ENCODE measurements around the gene AP2B1. TPM values are rescaled to one million over a fixed set of nuclear protein-coding genes. Genes with fewer than 3 reads are reported as not detected.
A peak's percentile ranks its signal among the peaks of the same experiment; 100 is the strongest.
"Not testable (repeated sequence)": the region's sequence is repeated elsewhere in the genome, so short reads cannot be mapped to it uniquely, and the experiment has no call there.

The AP2B1 gene
- total and polyA plus RNA-seq, 5 donors, result 39.7 to 144 (median 132) TPM

DNA sequence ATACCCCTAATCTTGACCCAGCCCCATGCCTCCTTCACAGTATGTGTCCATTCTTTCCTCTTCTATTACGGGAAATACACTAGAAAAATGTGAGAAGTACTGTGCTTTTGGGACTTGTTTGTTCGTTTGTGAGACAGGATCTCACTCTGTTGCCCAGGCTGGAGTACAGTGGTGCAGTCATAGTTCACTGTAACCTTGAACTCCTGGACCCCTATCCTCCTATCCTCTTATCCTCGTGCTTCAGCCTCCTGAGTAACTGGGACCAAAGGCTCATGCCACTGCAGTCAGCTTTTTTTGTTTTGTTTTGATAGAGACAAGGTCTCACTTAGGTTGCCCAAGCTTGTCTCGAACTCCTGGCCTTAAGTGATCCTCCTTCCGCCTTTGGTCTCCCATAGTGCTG is 114.4 kb downstream of the AP2B1 start:
- H3K27me3 ChIP-seq (ENCODE audit: control insufficient read depth, insufficient read depth), result no peaks in the 10 kb centered on the region
- H3K9me3 ChIP-seq (ENCODE audit: control insufficient read depth, low read length), result no peaks in the 10 kb centered on the region
- H3K27ac ChIP-seq (ENCODE audit: low read length), result no peak overlapping the region
- DNase-seq (no peak), ATAC-seq (no peak)
- H3K4me3 ChIP-seq (ENCODE audit: low read length), result no peak overlapping the region
- intact Hi-C loops (cut with DNase I), result no loop called here
- WGBS, result 93% methylated on average over 5 of the region's 5 CpGs
- H3K4me1 ChIP-seq (ENCODE audit: control insufficient read depth, insufficient read depth, low read length), result peaks cover 1% of the 10 kb centered on the region

DNA sequence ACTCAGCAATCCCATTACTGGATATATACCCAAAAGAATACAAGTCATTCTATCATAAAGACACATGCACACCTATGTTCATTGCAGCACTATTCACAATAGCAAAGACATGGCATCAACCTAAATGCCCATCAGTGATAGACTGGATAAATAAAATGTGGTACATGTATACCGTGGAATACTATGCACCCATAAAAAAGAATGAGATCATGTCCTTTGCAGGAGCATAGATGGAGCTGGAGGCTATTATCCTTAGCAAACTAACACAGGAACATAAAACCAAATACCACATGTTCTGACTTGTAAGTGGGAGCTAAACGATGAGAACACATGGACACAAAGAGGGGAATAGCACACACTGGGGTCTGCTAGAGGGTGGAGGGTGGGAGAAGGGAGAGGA is 116.2 kb downstream of the AP2B1 start:
- H3K9me3 ChIP-seq (ENCODE audit: control insufficient read depth, low read length); H3K4me1 ChIP-seq (ENCODE audit: control insufficient read depth, insufficient read depth, low read length); H3K4me3 ChIP-seq (ENCODE audit: low read length); intact Hi-C loops (cut with DNase I); H3K27me3 ChIP-seq (ENCODE audit: control insufficient read depth, insufficient read depth); DNase-seq; ATAC-seq; H3K27ac ChIP-seq (ENCODE audit: low read length): not testable (repeated sequence)
- over 99% methylated on average over 2 of the region's 2 CpGs for WGBS

DNA sequence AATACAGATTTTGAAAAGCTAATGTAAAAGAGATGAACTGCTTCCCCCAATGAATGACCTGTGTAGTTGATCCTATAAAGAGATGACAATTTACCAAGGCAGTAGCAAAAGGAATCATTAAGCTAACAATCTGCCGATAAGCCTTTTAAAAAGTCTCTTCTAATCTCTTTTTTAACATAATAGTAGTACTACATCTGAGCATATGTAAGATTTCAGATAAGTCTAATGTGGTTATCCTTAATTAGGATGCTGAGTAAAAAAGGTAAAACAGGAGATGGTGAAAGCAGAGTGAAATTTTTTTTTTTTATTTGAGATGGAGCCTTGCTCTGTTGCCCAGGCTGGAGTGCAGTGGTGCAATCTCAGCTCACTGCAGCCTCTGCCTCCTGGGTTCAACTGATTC is 118.1 kb downstream of the AP2B1 start:
- H3K27me3 ChIP-seq (ENCODE audit: control insufficient read depth, insufficient read depth), result no peaks in the 10 kb centered on the region
- no peak for DNase-seq
- 98% methylated on average over 1 of the region's 1 CpG for WGBS
- H3K4me3 ChIP-seq (ENCODE audit: low read length), result no peak overlapping the region
- H3K27ac ChIP-seq (ENCODE audit: low read length), result no peak overlapping the region
- intact Hi-C loops (cut with DNase I), result no loop called here
- no peaks in the 10 kb centered on the region for H3K9me3 ChIP-seq (ENCODE audit: control insufficient read depth, low read length)
- peaks cover 5% of the 10 kb centered on the region for H3K4me1 ChIP-seq (ENCODE audit: control insufficient read depth, insufficient read depth, low read length)
- no peak for ATAC-seq

DNA sequence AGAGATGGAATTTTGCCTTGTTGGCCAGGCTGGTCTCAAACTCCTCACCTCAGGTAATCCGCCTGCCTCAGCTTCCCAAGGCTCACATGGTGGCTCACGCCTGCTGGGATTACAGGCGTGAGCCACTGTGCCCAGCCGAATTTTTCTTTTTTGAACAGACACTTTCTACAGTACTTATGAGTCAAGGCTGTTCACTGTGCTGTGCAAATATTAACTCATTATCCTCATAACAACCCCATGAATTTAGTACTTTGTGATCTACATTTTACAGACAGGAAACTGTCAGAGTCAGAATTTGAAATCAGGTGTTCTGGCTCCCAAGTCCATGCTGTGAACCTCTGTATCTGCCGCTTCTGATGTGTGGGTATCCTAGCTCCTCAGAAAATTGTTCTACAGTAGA is 118.6 kb downstream of the AP2B1 start:
- intact Hi-C loops (cut with DNase I), result no loop called here
- H3K27me3 ChIP-seq (ENCODE audit: control insufficient read depth, insufficient read depth), result no peaks in the 10 kb centered on the region
- DNase-seq, result no peak
- peaks cover 5% of the 10 kb centered on the region for H3K4me1 ChIP-seq (ENCODE audit: control insufficient read depth, insufficient read depth, low read length)
- WGBS, result 94% methylated on average over 5 of the region's 5 CpGs
- no peaks in the 10 kb centered on the region for H3K9me3 ChIP-seq (ENCODE audit: control insufficient read depth, low read length)
- H3K27ac ChIP-seq (ENCODE audit: low read length), result no peak overlapping the region
- ATAC-seq, result no peak
- H3K4me3 ChIP-seq (ENCODE audit: low read length), result no peak overlapping the region

DNA sequence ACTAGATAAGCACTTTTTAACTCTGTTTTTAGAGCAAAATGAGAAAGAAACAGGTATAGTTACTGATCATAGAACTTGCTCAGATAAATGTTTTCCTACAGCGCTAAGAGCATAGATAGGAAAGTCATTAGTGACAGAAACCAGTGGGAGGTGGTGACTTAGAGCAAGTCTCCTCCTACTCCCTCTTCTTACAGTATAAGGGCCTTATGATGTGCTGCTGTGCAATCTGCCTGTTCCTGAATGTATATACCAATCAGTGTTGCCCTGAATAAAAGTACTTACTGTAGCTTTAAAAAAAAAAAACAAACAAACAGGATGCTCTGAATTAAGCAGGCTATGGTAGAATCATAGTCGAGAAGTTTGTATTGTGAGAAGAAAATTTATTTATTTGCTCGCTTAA is 121.0 kb downstream of the AP2B1 start:
- intact Hi-C loops (cut with DNase I), result no loop called here
- 63% methylated on average over 3 of the region's 3 CpGs for WGBS
- Histone ChIP-seq H3K4me3 (ENCODE audit: low read length) (no peak overlapping the region), H3K4me1 (ENCODE audit: control insufficient read depth, insufficient read depth, low read length) (peaks cover 6% of the 10 kb centered on the region), H3K27me3 (ENCODE audit: control insufficient read depth, insufficient read depth) (no peaks in the 10 kb centered on the region), H3K27ac (ENCODE audit: low read length) (no peak overlapping the region), H3K9me3 (ENCODE audit: control insufficient read depth, low read length) (no peaks in the 10 kb centered on the region)
- DNase-seq (no peak), ATAC-seq (no peak)

DNA sequence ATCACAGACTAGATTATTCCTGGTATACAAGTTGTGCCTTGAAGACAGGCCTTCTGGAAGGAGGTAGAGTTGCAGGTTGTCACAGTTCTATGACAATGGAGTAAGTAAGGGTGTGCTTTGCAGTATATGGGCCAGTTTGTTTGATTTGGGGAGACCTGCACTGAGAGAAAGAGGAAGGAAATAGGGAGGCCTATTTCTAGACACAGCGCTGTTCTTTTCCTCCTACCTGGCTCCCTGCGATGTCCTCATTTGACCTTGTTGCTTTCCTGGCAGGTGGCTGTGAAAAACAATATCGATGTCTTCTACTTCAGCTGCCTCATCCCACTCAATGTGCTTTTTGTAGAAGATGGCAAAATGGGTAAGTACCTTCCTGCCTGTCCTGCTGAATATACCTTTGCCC is 121.8 kb downstream of the AP2B1 start:
- intact Hi-C loops (cut with DNase I), result no loop called here
- H3K27me3 ChIP-seq (ENCODE audit: control insufficient read depth, insufficient read depth), result no peaks in the 10 kb centered on the region
- no peaks in the 10 kb centered on the region for H3K9me3 ChIP-seq (ENCODE audit: control insufficient read depth, low read length)
- no peak overlapping the region for H3K4me3 ChIP-seq (ENCODE audit: low read length)
- no peak for ATAC-seq
- DNase-seq, result no peak
- WGBS, result 57% methylated on average over 3 of the region's 3 CpGs
- H3K27ac ChIP-seq (ENCODE audit: low read length), result no peak overlapping the region
- peaks cover 9% of the 10 kb centered on the region for H3K4me1 ChIP-seq (ENCODE audit: control insufficient read depth, insufficient read depth, low read length)

DNA sequence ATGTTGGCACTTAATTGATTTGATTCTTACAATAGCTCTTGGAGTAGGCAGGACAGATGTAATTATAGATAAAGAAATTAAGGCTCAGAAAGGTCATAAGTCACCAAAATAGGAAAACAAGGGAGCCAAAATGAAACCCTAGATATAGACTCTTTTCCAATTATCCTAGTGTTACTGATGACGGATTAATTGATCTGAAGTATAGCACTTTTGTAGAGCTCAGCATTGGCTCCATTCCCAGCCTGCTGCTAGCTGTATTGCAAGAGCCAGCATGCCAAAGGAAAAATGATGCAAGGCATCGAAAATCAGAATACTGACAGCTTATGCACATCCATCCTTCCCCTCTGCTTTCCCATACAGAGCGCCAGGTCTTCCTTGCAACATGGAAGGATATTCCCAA is 122.8 kb downstream of the AP2B1 start:
- WGBS, result 67% methylated on average over 3 of the region's 3 CpGs
- no peak for DNase-seq
- no peak overlapping the region for H3K27ac ChIP-seq (ENCODE audit: low read length)

DNA sequence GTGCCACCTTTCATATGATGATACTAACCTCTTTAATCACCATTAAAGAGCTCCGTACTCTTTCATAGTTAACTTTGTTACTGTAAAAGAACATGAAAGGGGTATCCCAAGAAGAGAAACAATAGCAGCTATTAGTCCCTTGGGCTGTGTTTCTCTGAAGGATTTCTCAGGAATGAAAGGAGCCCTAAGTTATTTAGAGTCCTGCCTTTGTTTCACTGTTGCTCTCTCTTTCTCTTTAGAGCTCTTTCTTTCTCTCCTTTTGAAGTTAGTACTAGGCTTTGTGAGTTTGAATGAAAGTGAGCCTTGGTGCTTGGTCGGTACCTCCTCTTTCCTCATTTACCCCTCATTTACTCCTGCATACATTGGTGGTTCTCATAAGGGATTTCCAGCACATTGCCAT is 123.8 kb downstream of the AP2B1 start:
- no peak for ATAC-seq
- Histone ChIP-seq H3K4me3 (ENCODE audit: low read length) (no peak overlapping the region), H3K27me3 (ENCODE audit: control insufficient read depth, insufficient read depth) (no peaks in the 10 kb centered on the region), H3K9me3 (ENCODE audit: control insufficient read depth, low read length) (no peaks in the 10 kb centered on the region), H3K27ac (ENCODE audit: low read length) (no peak overlapping the region), H3K4me1 (ENCODE audit: control insufficient read depth, insufficient read depth, low read length) (peaks cover 12% of the 10 kb centered on the region)
- DNase-seq, result no peak
- intact Hi-C loops (cut with DNase I), result no loop called here
- 93% methylated on average over 2 of the region's 2 CpGs for WGBS

More for the DNA sequence above, 122.8 kb downstream of the AP2B1 start:
- ATAC-seq, result no peak
- no peaks in the 10 kb centered on the region for H3K27me3 ChIP-seq (ENCODE audit: control insufficient read depth, insufficient read depth)
- intact Hi-C loops (cut with DNase I), result no loop called here
- no peaks in the 10 kb centered on the region for H3K9me3 ChIP-seq (ENCODE audit: control insufficient read depth, low read length)
- H3K4me3 ChIP-seq (ENCODE audit: low read length), result no peak overlapping the region
- H3K4me1 ChIP-seq (ENCODE audit: control insufficient read depth, insufficient read depth, low read length), result peaks cover 9% of the 10 kb centered on the region

DNA sequence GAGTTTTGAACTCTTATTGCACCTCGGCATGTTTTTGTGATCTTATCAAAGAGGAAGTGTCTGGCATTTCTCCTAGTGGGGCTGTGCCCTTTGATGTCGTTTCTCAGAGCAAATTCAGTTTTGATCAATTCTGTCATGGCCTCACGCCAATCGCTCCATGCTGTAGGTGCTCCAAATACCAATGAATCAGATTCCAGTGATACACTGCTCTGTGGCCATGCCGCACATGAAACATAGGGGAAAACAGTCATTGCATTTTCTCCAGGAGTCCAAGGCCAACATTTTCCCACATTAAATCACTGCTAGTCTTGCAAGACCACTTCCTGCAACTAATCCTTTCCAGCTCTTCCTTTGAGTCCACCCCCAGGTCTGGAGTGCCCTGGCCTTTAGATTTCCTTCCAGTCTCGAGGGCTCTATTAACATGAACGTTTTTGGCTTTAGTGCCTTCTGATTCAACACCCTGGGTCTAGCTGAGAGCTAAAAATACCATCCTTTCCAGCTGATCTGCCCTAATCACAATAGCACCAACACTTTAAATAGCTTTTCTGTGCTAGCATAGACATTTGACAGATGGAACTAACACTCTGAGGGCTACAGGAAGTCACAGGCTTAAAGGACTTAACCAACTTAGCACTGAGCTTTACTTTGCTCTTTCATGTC is 126.1 kb downstream of the AP2B1 start:
- no peak for DNase-seq

DNA sequence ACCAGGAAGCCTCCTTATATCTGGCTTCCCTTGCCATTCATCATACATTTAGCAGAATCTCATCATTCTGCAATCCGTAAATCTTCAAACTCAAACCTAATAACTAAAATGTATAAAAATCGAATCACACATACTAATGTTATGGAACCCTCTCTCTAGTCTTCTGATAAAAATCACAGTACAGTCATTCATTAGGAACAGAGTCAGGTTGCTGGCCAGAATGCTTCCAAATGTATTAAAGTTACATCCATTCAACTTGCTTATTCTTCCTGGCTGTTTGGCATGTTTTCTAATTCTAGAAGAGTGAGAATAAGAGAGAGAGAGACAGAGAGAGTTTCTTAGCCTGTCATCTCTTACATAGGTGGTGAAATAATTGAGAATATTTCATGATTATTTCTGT is 127.9 kb downstream of the AP2B1 start:
- peaks cover 9% of the 10 kb centered on the region for H3K4me1 ChIP-seq (ENCODE audit: control insufficient read depth, insufficient read depth, low read length)
- H3K9me3 ChIP-seq (ENCODE audit: control insufficient read depth, low read length), result no peaks in the 10 kb centered on the region
- H3K27ac ChIP-seq (ENCODE audit: low read length), result no peak overlapping the region
- H3K27me3 ChIP-seq (ENCODE audit: control insufficient read depth, insufficient read depth), result no peaks in the 10 kb centered on the region
- no peak overlapping the region for H3K4me3 ChIP-seq (ENCODE audit: low read length)
- 88% methylated on average over 2 of the region's 2 CpGs for WGBS
- intact Hi-C loops (cut with DNase I), result no loop called here
- no peak for ATAC-seq
- no peak for DNase-seq

More for the DNA sequence above, 126.1 kb downstream of the AP2B1 start:
- H3K27me3 ChIP-seq (ENCODE audit: control insufficient read depth, insufficient read depth), result no peaks in the 10 kb centered on the region
- no peaks in the 10 kb centered on the region for H3K9me3 ChIP-seq (ENCODE audit: control insufficient read depth, low read length)
- peak; percentile 89 to 94 for ATAC-seq
- intact Hi-C loops (cut with DNase I), result no loop called here
- H3K27ac ChIP-seq (ENCODE audit: low read length), result peak overlapping the region; percentile 97
- WGBS, result 17% methylated on average over 7 of the region's 7 CpGs
- no peak overlapping the region for H3K4me3 ChIP-seq (ENCODE audit: low read length)
- peaks cover 12% of the 10 kb centered on the region for H3K4me1 ChIP-seq (ENCODE audit: control insufficient read depth, insufficient read depth, low read length)

DNA sequence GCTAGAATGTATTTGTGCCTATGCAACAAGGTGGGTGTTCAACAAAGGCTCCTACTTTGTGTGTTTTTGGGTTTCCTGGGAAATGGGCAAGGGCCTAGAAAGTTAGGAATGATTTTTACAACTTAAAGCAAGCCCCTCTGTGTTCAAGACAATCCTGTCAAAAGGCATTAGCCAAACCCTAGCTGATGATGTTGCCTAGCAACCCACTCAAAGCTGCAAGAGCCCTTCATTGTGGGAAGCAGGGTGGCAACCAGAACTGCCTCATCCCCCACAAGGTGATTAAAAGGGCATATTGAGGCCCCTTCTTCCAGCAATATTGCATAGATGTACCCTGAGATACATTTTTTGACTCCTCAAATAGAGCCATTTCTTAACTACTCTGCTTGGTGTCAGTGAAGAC is 128.3 kb downstream of the AP2B1 start:
- Histone ChIP-seq H3K9me3 (ENCODE audit: control insufficient read depth, low read length) (no peaks in the 10 kb centered on the region), H3K4me3 (ENCODE audit: low read length) (no peak overlapping the region), H3K4me1 (ENCODE audit: control insufficient read depth, insufficient read depth, low read length) (peaks cover 9% of the 10 kb centered on the region), H3K27me3 (ENCODE audit: control insufficient read depth, insufficient read depth) (no peaks in the 10 kb centered on the region), H3K27ac (ENCODE audit: low read length) (peak overlapping the region; percentile 70)
- ATAC-seq (no peak), DNase-seq (no peak)
- intact Hi-C loops (cut with DNase I), result no loop called here

DNA sequence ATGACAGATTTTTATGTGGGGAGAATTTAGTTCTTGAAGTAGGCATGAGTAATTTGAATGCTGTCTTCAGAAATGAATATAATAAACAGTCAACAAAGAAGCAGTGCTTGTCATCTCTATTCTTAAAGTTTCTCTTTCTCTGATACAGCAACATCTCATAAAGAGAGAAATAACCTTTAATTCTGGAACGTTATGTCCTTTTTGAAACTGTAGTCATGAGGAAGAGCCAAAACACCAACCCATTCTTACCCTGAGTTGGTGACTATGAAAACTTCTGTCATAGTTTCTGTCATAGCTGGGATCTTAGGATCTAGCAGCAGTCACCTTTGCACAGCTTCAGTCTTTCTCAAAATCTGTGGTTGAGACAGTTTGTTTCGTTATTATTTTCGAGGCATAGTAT is 129.1 kb downstream of the AP2B1 start:
- 85% methylated on average over 3 of the region's 3 CpGs for WGBS
- DNase-seq (no peak), ATAC-seq (no peak)
- H3K27me3 ChIP-seq (ENCODE audit: control insufficient read depth, insufficient read depth), result no peaks in the 10 kb centered on the region
- no peak overlapping the region for H3K27ac ChIP-seq (ENCODE audit: low read length)
- peaks cover 9% of the 10 kb centered on the region for H3K4me1 ChIP-seq (ENCODE audit: control insufficient read depth, insufficient read depth, low read length)
- H3K4me3 ChIP-seq (ENCODE audit: low read length), result no peak overlapping the region
- no peaks in the 10 kb centered on the region for H3K9me3 ChIP-seq (ENCODE audit: control insufficient read depth, low read length)
- intact Hi-C loops (cut with DNase I), result no loop called here

Measured in right cardiac atrium (tissue), 5 donors.